HG02840 (cell line): ENCODE measurements around the gene PPM1F.

Source experiments
- ATAC-seq: cut with Tn5 transposase; IDR thresholded peaks from one replicate; pipeline ENCODE4 v1.9.1; 2021; ENCODE audit warnings: mild to moderate bottlenecking, moderate library complexity, moderate number of reproducible peaks; ENCODE audit not compliant: unreplicated experiment, low FRiP score

The PPM1F gene

GRCh38 chr22:21977814-21978213 lies 25.2 kb upstream of the PPM1F start:
- no peak for ATAC-seq

GRCh38 chr22:21975854-21976345 lies 23.3 kb upstream of the PPM1F start:
- no peak for ATAC-seq

GRCh38 chr22:21975273-21975672 lies 22.6 kb upstream of the PPM1F start:
- no peak for ATAC-seq

DNA sequence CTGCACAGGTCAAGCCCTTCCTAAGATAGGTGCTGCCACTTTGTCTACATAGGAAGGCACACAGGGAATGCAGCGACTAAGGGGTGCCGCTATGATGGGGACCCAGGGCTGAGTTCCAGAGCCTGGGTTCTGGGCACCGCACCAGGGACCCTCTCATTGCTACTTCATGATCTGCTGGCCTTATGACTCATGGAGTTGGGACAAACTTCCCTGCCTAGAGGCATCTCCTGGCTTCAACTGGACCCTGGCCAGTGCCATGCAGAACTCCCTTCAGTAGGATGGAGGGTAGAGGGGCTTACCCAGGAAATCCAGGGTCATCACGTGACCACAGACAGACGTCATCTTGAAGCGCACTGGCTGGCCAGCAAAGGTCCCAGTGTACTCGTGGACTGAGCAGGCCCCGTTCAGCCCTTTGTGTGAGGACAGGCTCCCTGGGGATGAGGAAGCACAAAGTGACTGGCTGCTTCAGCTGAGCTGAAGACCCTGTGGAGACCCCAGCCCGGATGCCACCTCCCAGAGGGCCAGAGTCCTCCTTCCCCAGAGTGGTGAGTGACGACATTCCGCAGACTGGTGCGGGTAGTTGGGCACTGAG lies 21.5 kb upstream of the PPM1F start:
- ATAC-seq = no peak

DNA sequence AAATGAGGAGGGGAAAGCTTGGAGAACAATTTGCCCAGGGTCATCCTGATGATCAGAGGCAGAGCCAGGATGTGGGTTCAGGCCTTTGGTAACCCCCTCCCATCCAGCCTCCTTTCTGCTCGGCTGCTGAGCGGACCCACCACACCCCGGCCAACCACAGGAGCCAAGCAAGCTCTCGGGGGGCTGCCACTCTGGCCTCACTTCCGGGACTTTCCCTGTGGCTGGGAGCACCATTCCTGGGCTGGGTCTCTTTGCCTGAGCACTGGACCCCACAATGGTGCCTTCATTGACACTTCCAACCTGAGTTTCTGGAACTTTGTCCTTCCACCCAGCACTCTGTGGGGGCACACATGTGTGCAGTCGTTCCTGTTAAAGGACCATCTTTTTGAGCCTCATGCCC lies 20.2 kb upstream of the PPM1F start:
- ATAC-seq = no peak

- ATAC-seq = no peak
These were observed 19.7 kb upstream of the PPM1F start for GRCh38 chr22:21972293-21972779.

- ATAC-seq = no peak
These were observed 19.2 kb upstream of the PPM1F start for GRCh38 chr22:21971858-21972275.

- no peak for ATAC-seq
These were observed 18.4 kb upstream of the PPM1F start for GRCh38 chr22:21970800-21971617.

DNA sequence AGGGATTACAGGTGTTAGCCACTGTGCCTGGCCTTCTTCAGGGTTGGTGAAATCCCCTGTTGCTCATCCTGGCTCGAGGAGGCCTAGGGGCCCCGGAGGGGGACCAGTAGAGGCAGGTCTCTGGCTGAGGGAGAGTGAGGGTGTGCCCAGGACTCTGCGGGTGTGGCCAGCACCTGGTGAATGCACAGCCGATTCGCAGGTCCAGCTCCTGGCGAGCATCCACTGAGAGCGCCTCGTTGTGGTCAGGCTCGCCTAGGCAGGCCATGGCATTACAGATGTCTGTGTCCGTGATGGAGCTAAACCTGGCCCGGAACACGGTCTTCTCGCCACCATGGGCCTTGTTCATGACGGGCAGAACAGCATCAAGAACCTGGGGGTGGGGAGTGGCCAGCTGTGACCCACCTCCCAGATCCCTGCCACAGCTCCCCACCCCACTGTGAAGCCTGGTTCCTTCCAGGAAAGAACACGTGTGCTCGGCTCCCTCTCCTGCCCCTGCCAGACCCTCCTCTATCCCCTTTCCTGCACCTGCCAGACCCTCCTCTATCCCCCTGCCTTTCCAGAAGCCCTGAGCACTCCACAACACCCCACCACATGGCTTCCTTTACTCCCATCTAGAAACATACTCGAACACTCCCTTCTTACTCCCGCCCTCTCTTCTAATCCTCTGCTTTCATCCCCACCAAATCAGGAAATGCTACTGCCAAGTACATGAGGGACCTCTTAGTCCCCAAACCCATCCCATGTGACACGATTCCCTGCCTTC lies 17.6 kb upstream of the PPM1F start:
- no peak for ATAC-seq

- no peak for ATAC-seq
These were observed 15.9 kb upstream of the PPM1F start for GRCh38 chr22:21968452-21969129.

DNA sequence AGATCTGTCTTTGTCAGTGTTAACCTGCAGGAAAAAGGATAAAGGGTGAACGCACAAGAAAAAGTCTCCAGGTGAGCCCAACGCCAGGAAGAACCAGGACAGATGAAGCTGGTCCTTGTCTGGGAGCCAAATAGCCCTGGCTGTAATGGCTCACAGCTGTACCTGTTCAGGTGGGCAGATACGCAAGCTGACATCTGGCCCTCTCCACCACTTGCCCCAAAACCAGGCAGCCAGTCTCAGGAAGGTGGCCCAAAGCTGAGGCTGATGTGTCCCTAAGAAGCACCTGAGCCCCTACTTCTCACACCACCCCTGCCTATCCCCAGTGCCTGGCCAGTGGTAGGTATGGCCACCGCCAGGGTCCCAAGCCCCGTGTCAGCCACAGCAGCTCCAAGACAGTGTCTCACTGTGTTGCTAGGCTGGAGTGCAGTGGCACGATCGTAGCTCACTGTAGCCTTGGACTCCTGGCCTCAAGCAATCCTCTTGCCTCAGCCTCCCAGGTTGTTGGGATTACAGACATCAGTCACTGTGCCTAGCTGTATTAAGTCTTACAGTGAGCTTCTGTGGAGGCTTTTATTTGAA lies 15.1 kb upstream of the PPM1F start:
- ATAC-seq = no peak

DNA sequence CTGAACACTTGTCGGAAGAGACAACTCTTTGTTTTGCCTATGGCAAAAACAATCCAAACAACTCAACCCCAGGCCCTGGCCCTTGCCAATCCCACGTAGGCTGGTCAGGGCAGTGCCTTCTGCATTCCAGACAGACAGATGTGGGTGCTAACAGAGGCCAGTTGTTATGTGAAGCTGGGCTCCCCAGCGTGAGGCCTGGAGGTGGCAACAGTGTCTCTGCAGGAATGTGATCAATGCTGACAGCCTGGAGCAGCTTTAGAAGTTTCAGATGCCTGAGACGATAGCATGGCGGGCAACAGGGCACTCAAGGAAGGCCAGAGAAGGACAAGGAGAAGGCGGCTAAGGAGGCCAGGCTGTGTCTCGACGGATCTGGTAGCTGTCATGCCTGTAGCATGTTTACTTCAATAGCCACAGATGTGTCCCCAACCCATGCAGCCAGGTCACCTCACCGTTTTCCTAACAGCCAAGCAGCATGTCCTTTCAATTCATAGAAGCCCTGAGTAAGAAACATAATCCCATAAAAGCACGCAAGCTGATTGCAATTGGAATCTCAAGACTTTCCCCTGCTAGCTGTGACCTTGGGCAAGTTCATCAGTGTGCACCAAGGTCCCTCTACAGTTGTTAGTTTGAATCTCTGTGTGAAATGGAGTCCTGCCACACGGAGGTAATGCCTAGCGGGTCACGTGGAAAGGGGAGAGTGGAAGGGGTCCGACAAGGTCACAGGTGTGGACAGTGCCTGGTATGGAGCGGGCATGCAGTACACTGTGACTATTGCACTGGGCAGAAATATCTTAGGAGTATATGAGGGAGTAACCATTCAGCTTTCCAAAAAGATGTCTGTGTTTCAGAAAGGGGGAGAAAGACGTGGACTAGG lies 14.2 kb upstream of the PPM1F start:
- no peak for ATAC-seq

DNA sequence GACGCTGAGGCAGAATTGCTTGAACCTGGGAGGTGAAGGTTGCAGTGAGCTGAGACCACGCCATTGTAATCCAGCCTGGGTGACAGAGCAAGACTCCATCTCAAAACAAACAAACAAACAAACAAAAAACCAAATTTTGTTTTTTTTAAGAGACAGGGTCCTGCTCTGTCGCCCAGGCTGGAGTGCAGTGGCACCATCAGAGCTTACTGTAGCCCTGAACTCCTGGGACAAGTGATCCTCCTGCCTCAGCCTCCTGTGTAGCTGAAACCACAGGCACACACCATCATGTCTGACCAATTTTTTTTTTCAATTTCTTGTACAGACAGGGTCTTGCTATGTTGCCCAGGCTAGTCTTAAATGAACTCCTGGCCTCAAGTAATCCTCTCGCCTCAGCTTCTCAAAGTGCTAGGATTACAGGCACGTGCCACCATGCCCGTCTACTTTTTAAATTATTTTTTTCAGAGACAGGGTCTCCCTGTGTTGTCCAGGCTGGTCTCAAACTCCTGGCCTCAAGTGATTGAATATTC lies 13.2 kb upstream of the PPM1F start:
- ATAC-seq = no peak

DNA sequence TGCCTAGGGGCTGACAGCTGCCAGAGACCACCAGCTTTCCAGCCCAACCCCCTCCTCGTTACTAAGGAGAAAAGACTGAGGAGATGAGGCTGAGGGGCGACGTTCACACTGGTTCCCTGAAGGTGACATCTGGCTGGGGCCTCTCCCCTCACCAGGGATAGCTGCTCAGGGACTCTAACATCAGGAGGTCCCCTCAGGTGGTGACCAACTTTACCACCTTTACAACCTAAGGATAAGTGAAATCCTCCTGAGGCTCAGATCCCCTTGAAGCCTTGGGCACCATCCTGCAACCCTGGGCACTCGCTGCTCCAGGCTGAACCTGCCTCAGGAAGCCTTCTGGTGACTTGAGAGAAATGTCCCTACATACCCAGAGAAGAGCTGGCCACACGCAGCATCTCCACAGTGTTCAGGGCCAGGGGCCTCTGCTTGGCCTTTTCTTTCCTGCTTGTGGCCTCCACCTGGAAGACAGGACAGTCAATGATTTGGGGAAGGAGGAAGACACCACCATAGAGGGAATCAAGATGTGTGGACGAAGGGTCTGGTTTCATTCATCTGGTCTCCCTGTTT lies 12.4 kb upstream of the PPM1F start:
- no peak for ATAC-seq

GRCh38 chr22:21964234-21964633 lies 11.6 kb upstream of the PPM1F start:
- ATAC-seq = no peak

- no peak for ATAC-seq
These were observed 11.2 kb upstream of the PPM1F start for GRCh38 chr22:21963790-21964211.

DNA sequence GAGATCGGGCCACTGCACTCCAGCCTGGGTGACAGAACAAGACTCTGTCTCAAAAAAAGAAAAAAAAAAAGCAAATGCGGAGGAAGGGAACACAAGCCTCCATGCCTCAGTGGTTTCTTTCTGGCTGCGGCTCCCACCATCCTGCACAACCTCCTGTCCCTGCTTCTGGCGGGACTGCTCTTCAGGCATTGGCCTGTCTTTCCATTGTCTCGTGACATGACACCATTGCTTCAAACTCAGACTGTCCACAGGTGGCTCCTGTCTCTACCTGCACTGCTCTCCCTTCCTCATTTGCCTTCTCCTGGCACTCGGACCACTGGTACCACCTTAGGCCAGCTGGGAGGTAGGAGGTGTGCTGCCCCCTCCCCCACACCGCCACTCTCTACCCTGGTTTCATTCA lies 10.6 kb upstream of the PPM1F start:
- no peak for ATAC-seq

GRCh38 chr22:21962655-21962949 lies 10.0 kb upstream of the PPM1F start:
- ATAC-seq = no peak
